BJ (cell line): ENCODE results near the gene IQCF2. TPM values are rescaled to one million over a fixed set of nuclear protein-coding genes. Genes with fewer than 3 reads are reported as not detected.

Experiments used
- CTCF ChIA-PET: fragments of 350-600 bp; formaldehyde crosslinking; extraction: SDS; loops from one replicate; lab custom pipeline; 2021; ENCODE audit warnings: antibody characterized with exemption, inconsistent platforms; lab: Yijun Ruan, JAX
- POLR2A ChIA-PET: fragments of 300-600 bp; sonication (Branson Sonifier 250); formaldehyde crosslinking; extraction: SDS; loops from one replicate; lab custom pipeline; 2021; ENCODE audit warnings: antibody characterized with exemption; lab: Charles Lee
- DNase-seq: peaks from one replicate; pipeline ENCODE4 v3.0.0-alpha.2; 2011; ENCODE audit warnings: low read depth
- H3K27me3 ChIP-seq: 2 replicates; pipeline ENCODE4 v1.6.0; 2011; ENCODE audit warnings: low read length; ENCODE audit not compliant: control insufficient read depth, insufficient read depth
- H3K36me3 ChIP-seq: 2 replicates; pipeline ENCODE4 v1.5.1; 2011; ENCODE audit warnings: low read length; ENCODE audit not compliant: control insufficient read depth, insufficient read depth
- H3K4me3 ChIP-seq: 2 replicates; pipeline ENCODE4 v1.5.1; 2011; ENCODE audit warnings: low read depth, mild to moderate bottlenecking, control low read depth, low read length
- CTCF ChIP-seq: IDR thresholded peaks from 2 replicates; pipeline ENCODE4 v1.5.1; 2011; ENCODE audit warnings: low read depth, mild to moderate bottlenecking, control low read depth, inconsistent platforms, low read length, moderate library complexity; ENCODE audit not compliant: insufficient read depth
- polyA plus RNA-seq: library from polyadenylated mRNA; depleted of rRNA; stranded (reverse); fragments of >200 nt; gene quantifications from 2 replicates; pipeline ENCODE4 v1.2.3, GENCODE V29; 2011

The IQCF2 gene
- polyA plus RNA-seq, 1 experiment = not detected

DNA sequence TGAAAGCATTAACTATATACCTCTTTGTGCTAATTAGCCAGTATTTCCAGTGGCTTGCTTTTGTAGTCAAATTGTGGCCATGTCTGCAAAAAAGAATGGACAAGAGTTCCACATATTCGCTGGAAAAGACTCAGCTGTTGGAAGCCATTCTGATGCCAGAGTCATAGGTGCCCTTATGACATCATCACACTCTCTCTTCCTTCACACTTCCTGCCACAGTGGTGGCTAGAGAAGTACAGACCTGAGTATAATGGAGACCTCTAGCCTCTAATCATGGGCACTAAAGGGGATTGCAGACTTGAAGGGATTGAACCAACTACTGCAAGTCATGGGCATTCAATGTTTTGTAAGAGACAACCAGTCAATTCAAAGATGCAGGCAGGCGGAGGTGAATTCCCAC is 44.0 kb upstream of the IQCF2 start:
- H3K36me3 ChIP-seq = no peaks in the 10 kb centered on the region
- no peak for TF ChIP-seq CTCF
- CTCF ChIA-PET = no interaction called here
- no peaks in the 10 kb centered on the region for H3K27me3 ChIP-seq
- POLR2A ChIA-PET = no interaction called here
- DNase-seq = no peak
- H3K4me3 ChIP-seq = no peak overlapping the region

- Histone ChIP-seq H3K36me3 (no peaks in the 10 kb centered on the region), H3K4me3 (no peak overlapping the region), H3K27me3 (no peaks in the 10 kb centered on the region)
- CTCF ChIA-PET = interaction anchor here (1.0 kb wide), 1 partner anchor 19 kb away, joined by 3 read pairs; no protein-coding TSS in a partner anchor
- TF ChIP-seq CTCF = no peak
- no peak for DNase-seq
- POLR2A ChIA-PET = no interaction called here
Measured at GRCh38 chr3:51819151-51819550, 42.3 kb upstream of the IQCF2 start.

GRCh38 chr3:51819709-51820406 is 41.6 kb upstream of the IQCF2 start:
- ChIA-PET POLR2A (no interaction called here), CTCF (interaction anchor here (1.0 kb wide), 1 partner anchor 20 kb away, joined by 3 read pairs; no protein-coding TSS in a partner anchor)
- H3K36me3 ChIP-seq = no peaks in the 10 kb centered on the region
- no peak overlapping the region for H3K4me3 ChIP-seq
- no peaks in the 10 kb centered on the region; the same call in 1 of the 2 replicates for H3K27me3 ChIP-seq
- TF ChIP-seq CTCF = 0 out of 2 replicates have a peak, but pooled peaks have one; percentile 12
- DNase-seq = no peak

GRCh38 chr3:51828297-51828696 is 33.1 kb upstream of the IQCF2 start:
- CTCF ChIA-PET = no interaction called here
- POLR2A ChIA-PET = no interaction called here

More at GRCh38 chr3:51828297-51828696, 33.1 kb upstream of the IQCF2 start:
- no peak for DNase-seq
- TF ChIP-seq CTCF = no peak
- Histone ChIP-seq H3K4me3 (no peak overlapping the region), H3K27me3 (no peaks in the 10 kb centered on the region; the same call in 1 of the 2 replicates), H3K36me3 (no peaks in the 10 kb centered on the region)
